ENCODE results near the gene ZSCAN21.

Gene ZSCAN21

GRCh38 chr7:100079024-100079560 is 29.5 kb downstream of the ZSCAN21 start:
- DNase-seq = no peak

GRCh38 chr7:100080907-100081534 is 31.4 kb downstream of the ZSCAN21 start:
- no peak for DNase-seq

DNA sequence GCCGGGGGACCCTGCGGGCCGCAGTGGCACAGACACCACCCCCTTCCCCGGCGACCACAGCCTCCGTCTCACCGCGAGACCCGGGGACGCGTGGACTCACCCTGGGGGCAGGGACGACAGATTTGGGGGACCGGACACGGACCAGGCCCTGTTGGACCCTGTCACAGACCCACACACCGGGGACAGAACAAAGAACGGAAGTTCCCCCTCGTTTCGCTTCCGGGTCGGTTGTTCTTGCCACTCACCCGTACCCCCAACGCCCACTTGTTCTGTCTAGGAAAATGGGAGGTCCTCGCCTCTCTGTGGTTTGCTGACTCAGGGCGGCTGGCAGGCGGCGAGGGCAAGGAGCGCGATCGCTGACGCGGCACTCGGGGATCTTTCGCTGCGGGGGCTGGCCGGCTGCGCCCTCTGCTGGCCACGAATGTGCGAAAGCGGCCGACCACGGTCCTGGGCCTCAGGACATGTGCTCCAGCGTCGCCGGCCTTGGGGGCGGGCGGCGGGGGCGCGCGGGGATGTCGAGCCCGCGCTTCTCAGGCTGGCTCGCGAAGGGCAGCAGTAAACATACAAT is 32.0 kb downstream of the ZSCAN21 start, which contains the start of gene ZNF3:
Gene ZNF3, minus strand, starts transcription at position 189 of the 568 bp plus-strand sequence. CDS start 4,366 bp downstream, outside the sequence.
- DNase-seq = peak; percentile 97

DNA sequence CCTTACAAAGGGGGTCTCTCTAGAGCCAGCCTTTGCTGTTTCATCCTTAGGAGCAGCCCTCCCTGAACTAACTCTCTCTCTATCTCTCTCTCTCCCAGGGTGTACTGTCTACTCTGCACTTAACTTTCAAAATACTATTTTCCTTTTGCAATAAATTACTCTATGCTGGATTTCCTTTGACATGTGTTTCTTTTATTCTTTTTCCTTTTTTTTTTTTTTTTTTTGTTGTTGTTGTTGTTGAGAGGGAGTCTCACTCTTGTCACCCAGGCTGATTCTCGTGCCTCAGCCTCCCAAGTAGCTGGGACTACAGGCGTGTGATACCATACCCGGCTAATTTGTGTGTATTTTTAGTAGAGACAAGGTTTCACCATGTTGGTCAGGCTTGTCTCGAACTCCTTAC is 33.4 kb downstream of the ZSCAN21 start:
- no peak for DNase-seq

- no peak for DNase-seq
These were observed 35.9 kb downstream of the ZSCAN21 start for GRCh38 chr7:100085515-100085914.

DNA sequence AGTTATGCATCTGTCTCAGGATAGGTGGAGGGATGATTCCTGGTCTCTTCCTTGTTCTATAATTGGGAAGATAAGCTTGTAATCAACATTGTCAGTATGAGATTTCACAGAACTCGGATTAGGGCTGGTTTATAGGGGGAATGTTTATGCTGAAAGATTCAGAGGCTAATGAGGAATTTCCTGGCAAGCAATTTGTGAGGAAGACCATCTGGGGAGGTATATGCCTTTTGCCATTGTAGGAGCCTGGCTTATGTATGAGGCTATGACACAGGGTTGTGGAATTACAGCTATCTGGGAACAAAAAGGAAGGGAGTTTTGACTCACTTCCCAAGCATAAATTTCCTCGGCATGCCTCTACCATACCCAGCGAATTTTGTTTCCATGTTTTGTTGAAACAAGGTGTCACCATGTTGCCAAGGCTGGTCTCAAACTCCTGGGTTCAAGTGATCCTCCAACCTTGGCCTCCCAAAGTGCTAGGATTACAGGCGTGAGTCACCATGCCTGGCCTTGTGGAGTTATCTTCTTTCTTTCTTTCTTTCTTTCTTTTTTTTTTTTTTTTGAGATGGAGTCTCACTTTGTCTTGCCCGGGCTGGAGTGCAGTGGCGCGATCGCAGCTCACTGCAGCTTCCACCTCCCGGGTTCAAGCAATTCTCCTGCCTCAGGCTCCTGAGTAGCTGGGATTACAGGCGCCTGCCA is 37.6 kb downstream of the ZSCAN21 start:
- no peak for DNase-seq

GRCh38 chr7:100088095-100088620 is 38.6 kb downstream of the ZSCAN21 start:
- no peak for DNase-seq

GRCh38 chr7:100088621-100089457 is 39.3 kb downstream of the ZSCAN21 start, which contains the start of gene COPS6:
TSS of gene COPS6 (plus strand) at chr7:100088969. CDS start at chr7:100088991, 22 bp downstream.
- DNase-seq = peak; percentile 89

DNA sequence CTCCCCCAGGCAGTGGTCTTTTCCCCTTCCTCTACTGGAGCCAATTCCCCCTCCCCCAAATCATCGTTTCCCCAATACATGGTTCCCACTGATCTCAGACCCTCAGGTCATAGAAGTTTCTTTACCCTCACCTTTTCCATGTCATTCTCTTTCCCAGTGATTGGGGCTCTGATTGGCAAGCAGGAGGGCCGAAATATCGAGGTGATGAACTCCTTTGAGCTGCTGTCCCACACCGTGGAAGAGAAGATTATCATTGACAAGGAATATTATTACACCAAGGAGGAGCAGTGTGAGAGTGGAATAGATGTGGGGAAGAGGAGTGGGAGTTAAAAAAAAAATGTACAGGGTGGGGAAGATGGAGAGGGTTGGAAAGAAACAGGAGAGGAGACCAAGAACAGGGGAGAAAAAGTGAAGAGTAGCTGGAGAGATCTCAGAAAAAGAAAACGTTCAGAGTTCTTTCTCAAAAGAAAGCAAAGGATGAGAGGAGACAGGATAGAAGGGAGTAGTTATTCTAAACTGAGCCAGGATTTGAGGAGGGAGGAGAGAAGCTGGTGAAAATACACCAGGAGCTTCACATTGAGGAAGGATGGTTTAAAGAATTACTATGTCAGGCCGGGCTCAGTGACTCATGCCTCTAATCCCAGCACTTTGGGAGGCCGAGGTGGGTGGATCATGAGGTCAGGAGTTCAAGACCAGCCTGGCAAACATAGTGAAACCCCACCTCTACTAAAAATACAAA is 40.1 kb downstream of the ZSCAN21 start:
- DNase-seq = no peak

DNA sequence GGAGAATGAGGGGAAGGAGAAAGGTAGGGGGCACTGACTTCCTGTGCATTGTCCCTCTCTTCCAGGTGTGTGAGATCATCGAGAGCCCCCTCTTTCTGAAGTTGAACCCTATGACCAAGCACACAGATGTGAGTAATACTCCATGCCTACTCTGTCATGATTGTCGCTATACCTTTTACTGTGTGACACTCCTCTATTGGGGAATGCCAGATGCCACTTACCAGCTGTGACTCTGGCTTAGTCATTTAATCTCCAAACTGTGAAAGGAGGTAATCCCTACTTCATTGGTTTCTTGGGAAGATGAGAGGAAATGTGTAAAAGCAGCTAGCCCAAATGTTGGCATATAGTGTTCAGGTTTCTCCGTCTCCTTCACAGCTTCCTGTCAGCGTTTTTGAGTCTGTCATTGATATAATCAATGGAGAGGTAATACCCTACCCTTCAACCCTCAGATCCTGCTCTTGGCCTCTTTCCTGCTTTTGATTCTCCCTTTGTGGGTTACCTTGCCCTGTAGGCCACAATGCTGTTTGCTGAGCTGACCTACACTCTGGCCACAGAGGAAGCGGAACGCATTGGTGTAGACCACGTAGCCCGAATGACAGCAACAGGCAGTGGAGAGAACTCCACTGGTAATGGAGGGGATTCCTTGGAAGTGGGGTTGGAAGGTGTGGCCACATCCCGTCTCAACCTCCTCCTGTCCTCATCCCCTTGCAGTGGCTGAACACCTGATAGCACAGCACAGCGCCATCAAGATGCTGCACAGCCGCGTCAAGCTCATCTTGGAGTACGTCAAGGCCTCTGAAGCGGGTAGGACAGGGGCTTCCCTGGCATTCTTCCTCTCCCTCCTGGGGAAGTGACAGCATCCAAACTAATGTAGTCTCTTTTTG is 41.2 kb downstream of the ZSCAN21 start:
- no peak for DNase-seq

DNA sequence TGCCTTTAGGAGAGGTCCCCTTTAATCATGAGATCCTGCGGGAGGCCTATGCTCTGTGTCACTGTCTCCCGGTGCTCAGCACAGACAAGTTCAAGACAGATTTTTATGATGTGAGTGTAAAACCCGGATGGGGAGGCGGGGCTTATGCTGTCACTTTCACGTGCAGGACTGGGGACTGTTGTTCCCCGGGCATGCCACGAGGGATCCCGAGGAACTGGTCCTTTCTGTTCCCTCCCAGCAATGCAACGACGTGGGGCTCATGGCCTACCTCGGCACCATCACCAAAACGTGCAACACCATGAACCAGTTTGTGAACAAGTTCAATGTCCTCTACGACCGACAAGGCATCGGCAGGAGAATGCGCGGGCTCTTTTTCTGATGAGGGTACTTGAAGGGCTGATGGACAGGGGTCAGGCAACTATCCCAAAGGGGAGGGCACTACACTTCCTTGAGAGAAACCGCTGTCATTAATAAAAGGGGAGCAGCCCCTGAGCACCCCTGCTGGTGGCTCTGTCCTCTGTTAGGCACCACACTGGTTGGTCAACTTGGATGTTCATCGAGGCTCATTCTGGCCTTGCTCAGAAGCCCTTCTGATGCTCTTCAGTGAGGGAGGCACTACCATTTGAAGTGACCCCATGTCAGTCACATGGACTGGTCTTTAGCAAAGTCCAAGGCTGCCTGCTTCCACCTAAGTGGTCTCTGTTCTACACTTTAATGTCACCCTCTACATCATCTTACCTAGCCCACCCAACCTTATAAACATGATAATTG is 42.0 kb downstream of the ZSCAN21 start:
- DNase-seq = no peak

GRCh38 chr7:100093054-100093453 is 43.5 kb downstream of the ZSCAN21 start:
- DNase-seq = no peak

GRCh38 chr7:100093498-100093897 is 43.9 kb downstream of the ZSCAN21 start:
- no peak for DNase-seq

DNA sequence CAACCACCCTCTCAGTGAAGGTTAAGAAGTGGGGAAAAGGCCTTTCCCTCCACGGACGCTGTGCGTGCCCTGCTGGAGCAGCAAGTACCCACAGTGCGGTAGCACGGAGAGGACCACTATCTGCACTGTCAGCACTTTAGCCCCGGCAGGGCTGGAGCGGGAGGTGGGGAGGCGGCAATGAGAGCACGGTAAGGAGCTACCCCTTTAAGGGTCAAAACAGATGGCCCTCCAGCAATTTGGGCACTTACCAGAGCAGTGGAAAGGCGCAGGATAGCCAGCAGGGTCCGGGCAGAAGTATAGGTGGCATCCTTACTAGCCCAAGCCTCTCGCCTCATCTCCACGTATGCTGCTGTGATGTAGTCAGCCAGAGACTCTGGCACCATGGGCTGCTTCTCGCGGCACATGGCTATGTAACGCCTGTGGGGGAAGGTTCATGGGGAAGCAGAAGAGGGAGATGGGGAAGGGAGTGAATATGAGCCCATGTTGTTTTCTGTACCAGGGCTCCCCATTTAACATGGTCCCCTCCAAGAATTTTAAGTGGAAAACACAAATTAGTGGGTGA is 44.4 kb downstream of the ZSCAN21 start:
- no peak for DNase-seq

DNA sequence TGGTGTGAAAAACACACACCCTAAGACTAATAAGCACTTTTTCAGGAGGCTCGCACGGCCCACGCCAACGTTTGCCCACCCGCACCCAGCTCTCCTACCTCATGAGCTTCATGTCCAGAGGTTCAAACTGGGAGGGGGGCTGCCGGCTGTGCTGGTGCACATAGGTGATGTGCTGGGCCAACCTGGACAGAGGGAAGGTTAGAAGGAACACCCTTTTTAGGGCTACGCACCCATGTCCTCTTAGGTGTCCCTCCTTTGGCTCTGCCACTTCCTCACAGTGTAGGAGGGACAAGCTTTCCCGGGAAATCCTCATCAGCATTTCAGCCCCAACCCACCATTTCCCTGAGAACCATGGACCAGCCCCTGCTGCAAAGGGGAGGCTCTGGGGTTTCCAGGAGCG is 45.7 kb downstream of the ZSCAN21 start:
- DNase-seq = no peak

- no peak for DNase-seq
These were observed 46.1 kb downstream of the ZSCAN21 start for GRCh38 chr7:100095704-100096103.

GRCh38 chr7:100098913-100099312 is 49.3 kb downstream of the ZSCAN21 start:
- DNase-seq = no peak

DNA sequence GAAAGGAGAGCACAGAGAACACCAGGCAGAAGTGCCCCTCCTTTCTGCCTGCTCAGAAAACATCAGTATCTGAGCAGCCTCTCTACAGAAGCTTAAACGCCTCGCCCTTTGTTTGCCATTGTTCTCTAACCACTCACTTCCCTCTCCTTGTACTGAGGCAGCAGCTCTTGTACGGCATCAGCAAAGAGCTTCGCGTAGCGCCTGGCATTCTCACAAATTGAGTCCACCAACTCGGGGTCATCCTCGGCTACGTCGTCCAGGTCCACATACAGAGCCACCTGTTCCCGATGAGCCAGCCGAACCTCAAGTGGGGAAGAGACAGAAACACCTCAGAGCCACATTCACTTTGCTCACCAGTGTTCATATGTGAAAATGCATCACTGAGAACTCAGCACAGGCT is 49.9 kb downstream of the ZSCAN21 start:
- DNase-seq = no peak

GRCh38 chr7:100100420-100101015 is 50.9 kb downstream of the ZSCAN21 start:
- peak; percentile 77 for DNase-seq
